ENCODE data around the gene DOC2A. TPM values are rescaled to one million over a fixed set of nuclear protein-coding genes. Genes with fewer than 3 reads are reported as not detected.

Gene DOC2A
- polyA plus RNA-seq, 1 donor from 2014 or later: 7.3 TPM

GRCh38 chr16:29982560-29983419 lies 28.0 kb downstream of the DOC2A start:
- TF ChIP-seq EP300 (conservative IDR thresholded peaks at IDR 0.05; ENCODE audit: poor library complexity, severe bottlenecking) (no peak), MXI1 (conservative IDR thresholded peaks at IDR 0.05; ENCODE audit: poor library complexity, severe bottlenecking) (no peak), EZH2 (IDR thresholded peaks at IDR 0.05; ENCODE audit: borderline replicate concordance, insufficient read depth, low read length, poor library complexity, severe bottlenecking) (no peak), SMC3 (conservative IDR thresholded peaks at IDR 0.05; ENCODE audit: poor library complexity) (no peak), CTCF (IDR thresholded peaks at IDR 0.05; ENCODE audit: poor library complexity, severe bottlenecking) (no peak), POLR2AphosphoS5 (IDR thresholded peaks at IDR 0.05) (no peak)
- Histone ChIP-seq H2AFZ (ENCODE audit: low read depth, low read length) (no peak overlapping the region), H3F3A (ENCODE audit: insufficient read depth, low read length, poor library complexity, severe bottlenecking) (no peaks in the 10 kb centered on the region), H3K4me2 (ENCODE audit: low read length) (no peak overlapping the region), H3K79me2 (replicated peaks; ENCODE audit: insufficient read depth, low read length) (peaks cover 2% of the 10 kb centered on the region), H3K27me3 (ENCODE audit: insufficient read depth, low read depth, low read length) (no peaks in the 10 kb centered on the region), H3K9me3 (ENCODE audit: low read length) (no peaks in the 10 kb centered on the region), H3K36me3 (ENCODE audit: insufficient read depth, low read length) (no peaks in the 10 kb centered on the region), H4K20me1 (ENCODE audit: insufficient read depth) (peaks cover 4% of the 10 kb centered on the region), H3K27ac (ENCODE audit: low read length) (no peak overlapping the region), H3K9ac (ENCODE audit: low read length) (no peak overlapping the region), H3K4me3 (ENCODE audit: low read length) (no peak overlapping the region), H3K9me2 (ENCODE audit: insufficient read depth, low read length) (no peaks in the 10 kb centered on the region)

GRCh38 chr16:29978564-29979270 lies 32.1 kb downstream of the DOC2A start:
- no peak for TF ChIP-seq RAD21 (conservative IDR thresholded peaks at IDR 0.05)
- no peak for TF ChIP-seq EZH2 (IDR thresholded peaks at IDR 0.05; ENCODE audit: borderline replicate concordance, insufficient read depth, low read length, poor library complexity, severe bottlenecking)
- no peak for TF ChIP-seq MXI1 (conservative IDR thresholded peaks at IDR 0.05; ENCODE audit: poor library complexity, severe bottlenecking)
- no peak for TF ChIP-seq EP300 (conservative IDR thresholded peaks at IDR 0.05; ENCODE audit: poor library complexity, severe bottlenecking)
- no peak for TF ChIP-seq CTCF (IDR thresholded peaks at IDR 0.05; ENCODE audit: poor library complexity, severe bottlenecking)
- TF ChIP-seq POLR2AphosphoS5 (IDR thresholded peaks at IDR 0.05): no peak
- TF ChIP-seq REST (IDR thresholded peaks at IDR 0.05; ENCODE audit: borderline replicate concordance): no peak
- no peak for TF ChIP-seq TAF1 (IDR thresholded peaks at IDR 0.05; ENCODE audit: low read depth)
- no peak for TF ChIP-seq SMC3 (conservative IDR thresholded peaks at IDR 0.05; ENCODE audit: poor library complexity)
- H3K27ac ChIP-seq (ENCODE audit: low read length): no peak overlapping the region
- peaks cover 41% of the 10 kb centered on the region for H3K79me2 ChIP-seq (replicated peaks; ENCODE audit: insufficient read depth, low read length)
- no peak overlapping the region for H3K4me2 ChIP-seq (ENCODE audit: low read length)
- no peaks in the 10 kb centered on the region for H3K27me3 ChIP-seq (ENCODE audit: insufficient read depth, low read depth, low read length)
- no peaks in the 10 kb centered on the region for H3F3A ChIP-seq (ENCODE audit: insufficient read depth, low read length, poor library complexity, severe bottlenecking)
- H2AFZ ChIP-seq (ENCODE audit: low read depth, low read length): no peak overlapping the region
- H4K20me1 ChIP-seq (ENCODE audit: insufficient read depth): peaks cover 12% of the 10 kb centered on the region
- no peaks in the 10 kb centered on the region for H3K9me3 ChIP-seq (ENCODE audit: low read length)
- H3K36me3 ChIP-seq (ENCODE audit: insufficient read depth, low read length): no peaks in the 10 kb centered on the region
- no peak overlapping the region for H3K4me3 ChIP-seq (ENCODE audit: low read length)
- no peaks in the 10 kb centered on the region for H3K9me2 ChIP-seq (ENCODE audit: insufficient read depth, low read length)
- H3K9ac ChIP-seq (ENCODE audit: low read length): no peak overlapping the region

Data from neural cell (in vitro differentiated cells).